K562 (cell line): ENCODE results near the gene SATB1. TPM values are rescaled to one million over a fixed set of nuclear protein-coding genes. Genes with fewer than 3 reads are reported as not detected.

Experiments
- ATAC-seq: fragments of 200-7000 bp; cut with Tn5 transposase; 3 replicates; pipeline ENCODE4 v1.9.1; 2020; ENCODE audit warnings: moderate library complexity
- BruUV-seq: library from RNA; stranded (reverse); fragments of 400-500 nt; replicated peaks from 2 replicates; lab custom pipeline; 2021; lab: Mats Ljungman, UMichigan
- CTCF ChIA-PET: fragments of 300-600 bp; formaldehyde crosslinking; extraction: SDS; loops from one replicate; lab custom pipeline; 2021; ENCODE audit warnings: low intra/inter-chr PET ratio; lab: Yijun Ruan, JAX
- POLR2A ChIA-PET: fragments of 300-600, 350-650 bp; sonication (Branson Sonifier 250); formaldehyde crosslinking; extraction: SDS; loops from one replicate; lab custom pipeline; 2021; ENCODE audit warnings: antibody characterized with exemption, inconsistent platforms; lab: Yijun Ruan, JAX
- DNase-seq, 4 experiments: peaks; one replicate each; pipeline versions ENCODE4 v3.0.0 to v3.0.0-alpha.2; 2011 to 2018; ENCODE audit warnings: low spot score in 3 of 4, mixed read lengths in 3 of 4; ENCODE audit errors: extremely low read depth in 1 of 4
- FAIRE-seq: peaks from 2 replicates; lab custom pipeline; 2011; peaks lifted over from hg19 to GRCh38; lab: Jason Lieb, UNC
- H2AFZ ChIP-seq: 2 replicates; pipeline ENCODE4 v1.6.0; 2011; ENCODE audit warnings: low read depth, low read length, control low read depth, inconsistent platforms
- H3K27ac ChIP-seq: fragments of 200-600 bp; 3 replicates; pipeline ENCODE4 v1.8.0; 2011; ENCODE audit warnings: low read depth, mild to moderate bottlenecking, control low read depth, inconsistent platforms, low read length, moderate library complexity, mixed read lengths; ENCODE audit errors: extremely low read depth
- H3K27me3 ChIP-seq, 2 experiments: fragments of 300-600 bp in 1 of 2; 2 replicates in 1 of 2; 3 replicates in 1 of 2; pipeline versions ENCODE4 v1.6.0 to v1.8.0; 2011; ENCODE audit warnings: inconsistent platforms in 2 of 2, low read length in 2 of 2, mild to moderate bottlenecking in 1 of 2, mixed read lengths in 1 of 2, moderate library complexity in 1 of 2; ENCODE audit not compliant: control insufficient read depth in 2 of 2, insufficient read depth in 2 of 2
- H3K36me3 ChIP-seq: fragments of 300-600 bp; 3 replicates; pipeline ENCODE4 v1.8.0; 2011; ENCODE audit warnings: mild to moderate bottlenecking, low read length, inconsistent platforms; ENCODE audit not compliant: control insufficient read depth, insufficient read depth
- H3K4me1 ChIP-seq, 2 experiments: fragments of 200-600 bp in 1 of 2; replicated peaks in 1 of 2; 2 replicates in 1 of 2; 3 replicates in 1 of 2; pipeline versions ENCODE4 v1.5.1 to v1.8.0; 2011; ENCODE audit warnings: inconsistent platforms in 2 of 2, low read length in 2 of 2, mild to moderate bottlenecking in 1 of 2, mixed read lengths in 1 of 2, moderate library complexity in 1 of 2; ENCODE audit not compliant: control insufficient read depth in 2 of 2, insufficient read depth in 2 of 2
- H3K4me2 ChIP-seq: 2 replicates; pipeline ENCODE4 v1.6.1; 2011; ENCODE audit warnings: low read length, control low read depth, inconsistent platforms, mixed read lengths; ENCODE audit not compliant: insufficient read depth
- H3K4me3 ChIP-seq: fragments of 200-600 bp; sonication (generic), shearing (Covaris generic); 2 replicates; pipeline ENCODE4 v1.5.1; 2016; ENCODE audit warnings: control low read depth, inconsistent platforms
- H3K79me2 ChIP-seq: fragments of 200-600 bp; 3 replicates; pipeline ENCODE4 v1.8.0; 2011; ENCODE audit warnings: low read length, inconsistent platforms; ENCODE audit not compliant: control insufficient read depth, insufficient read depth
- H3K9ac ChIP-seq, 2 experiments: 2 replicates each; pipeline versions ENCODE4 v1.6.0 to v1.6.1; 2011; ENCODE audit warnings: low read depth in 2 of 2, low read length in 2 of 2, control low read depth in 1 of 2, inconsistent platforms in 1 of 2, mild to moderate bottlenecking in 1 of 2, mixed read lengths in 1 of 2; ENCODE audit not compliant: insufficient read depth in 1 of 2
- H3K9me1 ChIP-seq: one replicate; pipeline ENCODE4 v1.6.0; 2011; ENCODE audit warnings: inconsistent platforms, mild to moderate bottlenecking, low read length, moderate library complexity; ENCODE audit not compliant: control insufficient read depth, insufficient read depth
- H3K9me3 ChIP-seq: replicated peaks from 2 replicates; pipeline ENCODE4 v1.5.1; 2011; ENCODE audit warnings: low read depth, low read length, inconsistent platforms; ENCODE audit not compliant: control insufficient read depth, insufficient read depth
- H4K20me1 ChIP-seq: replicated peaks from 2 replicates; pipeline ENCODE4 v1.6.1; 2011; ENCODE audit warnings: low read length, inconsistent platforms, mixed read lengths; ENCODE audit not compliant: control insufficient read depth, insufficient read depth
- E2F4 ChIP-seq: sonication (generic); formaldehyde crosslinking; IDR thresholded peaks from 2 replicates; pipeline ENCODE4 v1.8.0; 2022; ENCODE audit warnings: mild to moderate bottlenecking, low read depth, missing genetic modification reagents
- KLF10 ChIP-seq: fragments of 250-450 bp; sonication (Bioruptor Pico); IDR thresholded peaks from 2 replicates; pipeline ENCODE4 v1.6.1; 2021; ENCODE audit warnings: matching md5 sums
- NFIC ChIP-seq: fragments of 450-650 bp; IDR thresholded peaks from 2 replicates; pipeline ENCODE4 v1.6.1; 2017; ENCODE audit warnings: mild to moderate bottlenecking, inconsistent platforms
- ZNF766 ChIP-seq: fragments of 200-800 bp; sonication (Bioruptor generic); conservative IDR thresholded peaks from 2 replicates; pipeline ENCODE4 v1.6.1; 2016; ENCODE audit warnings: missing genetic modification characterization, missing compliant biosample characterization
- ZNF780A ChIP-seq: fragments of 250-450 bp; sonication (Bioruptor Pico); IDR thresholded peaks from 2 replicates; pipeline ENCODE4 v1.5.0; 2021; ENCODE audit warnings: mild to moderate bottlenecking
- WGBS: fragments of 100-300 bp; shearing (Covaris generic); methylation state at CpG from one replicate; pipeline ENCODE4 v1.1.6; 2016; ENCODE audit warnings: low coverage, mixed read lengths; ENCODE audit not compliant: insufficient coverage; ENCODE audit errors: missing lambda C conversion rate; 5-methylcytosine and 5-hydroxymethylcytosine counted together
- in situ Hi-C: fragments of 300-500 bp; cut with MboI; formaldehyde crosslinking; loops from 4 replicates; pipeline ENCODE4 v1.15.0; 2018; ENCODE audit warnings: inconsistent platforms, mixed read lengths
- intact Hi-C: fragments of 100-400 bp; cut with micrococcal nuclease; formaldehyde crosslinking; loops from 2 replicates; pipeline ENCODE4 v1.14.2; 2022
- polyA plus RNA-seq, 8 experiments: library from polyadenylated mRNA; depleted of rRNA in 4 of 8; stranded (reverse) in 5 of 8; unstranded in 3 of 8; fragments of >200 nt; fragmentation: Nextera tagmentation in 2 of 8; fragmentation: Illumina TruSeq in 1 of 8; extraction: Ambion mirVana in 2 of 8; extraction: Trizol in 1 of 8; gene quantifications; 2 replicates each; pipeline versions ENCODE4 v1.2.1 to v1.2.3, GENCODE V29; 2011 to 2014; ENCODE audit warnings: inconsistent platforms in 1 of 8, missing spikeins in 1 of 8
- total RNA-seq, 7 experiments: library from RNA; depleted of rRNA in 6 of 7; stranded (reverse); fragments of >200 nt in 6 of 7; fragmentation: Illumina TruSeq in 2 of 7; extraction: Trizol in 2 of 7; gene quantifications; 2 replicates each; pipeline versions ENCODE4 v1.2.1 to v1.2.3, GENCODE V29; 2011 to 2021; ENCODE audit warnings: low replicate concordance in 1 of 7
- TF ChIP-seq, protein P1 (sequence below): fragments of 450-650 bp; IDR thresholded peaks from 2 replicates; pipeline ENCODE4 v1.6.1; 2016; ENCODE audit warnings: low read depth

Gene SATB1
- total and polyA plus RNA-seq, 9 of the 15 experiments (the other 6 are each of a cell fraction or from before 2014, with no cell fraction given) = 0.03 to 2.5 (median 0.15) TPM; not detected in 1

DNA sequence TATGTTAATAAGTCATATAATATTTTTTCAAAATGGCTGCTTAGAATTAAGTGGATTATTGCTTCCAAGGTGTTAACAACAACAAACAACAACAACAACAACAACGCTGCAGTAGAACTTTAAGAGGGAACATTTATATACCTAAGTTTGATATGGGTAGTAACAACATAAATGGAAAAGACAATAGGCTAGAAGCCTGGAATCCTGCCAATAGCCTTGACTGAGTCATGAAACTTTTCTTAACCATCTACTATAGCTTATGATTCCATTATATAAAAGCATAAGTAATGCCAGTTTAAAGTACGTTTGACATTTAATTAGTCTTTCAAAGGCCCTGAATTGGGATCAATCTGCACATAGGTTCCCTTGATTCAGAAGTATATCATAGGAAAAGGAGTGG lies 31.2 kb downstream of the SATB1 start:
- no peaks in the 10 kb centered on the region for H4K20me1 ChIP-seq
- intact Hi-C loops = no loop called here
- in situ Hi-C loops = no loop called here
- no peak overlapping the region for H3K4me2 ChIP-seq
- H3K9ac ChIP-seq = no peak overlapping the region
- ChIA-PET POLR2A (no interaction called here), CTCF (interaction anchor here (0.7 to 0.8 kb wide), 2 partner anchors 545 to 1156 kb away, joined by 3 to 4 read pairs; no protein-coding TSS in a partner anchor)
- no peak overlapping the region for H3K27ac ChIP-seq
- H2AFZ ChIP-seq = no peak overlapping the region
- H3K4me1 ChIP-seq = no peaks in the 10 kb centered on the region
- H3K9me3 ChIP-seq = no peaks in the 10 kb centered on the region
- ATAC-seq = no peak
- H3K27me3 ChIP-seq = no peaks in the 10 kb centered on the region
- no peak for FAIRE-seq
- WGBS = 0% methylated on average over 2 of the region's 2 CpGs
- TF ChIP-seq KLF10 (CRISPR knock-in tag) (no peak), E2F4 (CRISPR knock-in tag) (no peak), NFIC (peak; percentile 15; the same call in 1 of the 2 replicates)
- no TSS peak for BruUV-seq
- H3K9me1 ChIP-seq = no peaks in the 10 kb centered on the region
- H3K4me3 ChIP-seq = no peak overlapping the region
- no peak for DNase-seq
- no peaks in the 10 kb centered on the region for H3K36me3 ChIP-seq
- H3K79me2 ChIP-seq = no peaks in the 10 kb centered on the region

DNA sequence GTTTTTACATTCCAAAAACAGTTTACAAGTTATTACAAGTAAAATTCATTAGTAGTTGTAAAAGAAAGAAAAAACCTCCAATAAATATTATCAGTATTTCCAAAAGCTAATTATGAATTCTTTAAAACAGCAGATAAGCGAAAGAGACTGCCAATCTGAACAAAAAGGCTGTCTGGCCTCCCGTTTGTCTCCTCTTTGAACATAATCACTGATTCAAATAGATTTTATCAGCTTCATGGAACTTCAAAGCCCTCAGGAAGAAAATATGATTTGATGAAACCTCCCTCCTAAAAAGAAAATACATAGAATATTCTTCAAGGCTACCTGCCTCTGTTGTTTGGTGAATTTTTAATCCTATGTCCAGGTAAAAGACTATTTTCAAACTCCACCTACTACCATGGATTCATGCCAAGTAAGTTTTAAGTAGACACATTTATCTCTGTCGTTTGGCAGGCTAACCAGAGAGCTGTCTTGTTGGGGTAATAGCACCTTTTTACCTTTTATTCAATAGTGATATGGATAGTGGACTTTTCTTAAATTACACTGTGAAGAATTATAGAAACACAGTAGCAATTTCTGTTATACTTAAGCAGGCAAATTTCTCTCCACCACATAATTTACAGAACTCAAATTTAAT lies 35.0 kb downstream of the SATB1 start:
- WGBS = 2% methylated on average over 3 of the region's 3 CpGs
- H3K9ac ChIP-seq = no peak overlapping the region
- ChIA-PET POLR2A (no interaction called here), CTCF (no interaction called here)
- H3K27ac ChIP-seq = no peak overlapping the region
- H2AFZ ChIP-seq = no peak overlapping the region
- FAIRE-seq (no peak), ATAC-seq (no peak), DNase-seq (no peak)
- intact Hi-C loops (no loop called here), in situ Hi-C loops (no loop called here)
- H3K36me3 ChIP-seq = no peaks in the 10 kb centered on the region
- H3K79me2 ChIP-seq = no peaks in the 10 kb centered on the region
- H4K20me1 ChIP-seq = no peaks in the 10 kb centered on the region
- BruUV-seq = no TSS peak
- H3K9me3 ChIP-seq = no peaks in the 10 kb centered on the region
- H3K4me1 ChIP-seq = no peaks in the 10 kb centered on the region
- no peak overlapping the region for H3K4me2 ChIP-seq
- H3K9me1 ChIP-seq = no peaks in the 10 kb centered on the region
- H3K27me3 ChIP-seq = no peaks in the 10 kb centered on the region
- H3K4me3 ChIP-seq = no peak overlapping the region
- no peak for TF ChIP-seq ZNF780A
- TF ChIP-seq, protein P1, sequence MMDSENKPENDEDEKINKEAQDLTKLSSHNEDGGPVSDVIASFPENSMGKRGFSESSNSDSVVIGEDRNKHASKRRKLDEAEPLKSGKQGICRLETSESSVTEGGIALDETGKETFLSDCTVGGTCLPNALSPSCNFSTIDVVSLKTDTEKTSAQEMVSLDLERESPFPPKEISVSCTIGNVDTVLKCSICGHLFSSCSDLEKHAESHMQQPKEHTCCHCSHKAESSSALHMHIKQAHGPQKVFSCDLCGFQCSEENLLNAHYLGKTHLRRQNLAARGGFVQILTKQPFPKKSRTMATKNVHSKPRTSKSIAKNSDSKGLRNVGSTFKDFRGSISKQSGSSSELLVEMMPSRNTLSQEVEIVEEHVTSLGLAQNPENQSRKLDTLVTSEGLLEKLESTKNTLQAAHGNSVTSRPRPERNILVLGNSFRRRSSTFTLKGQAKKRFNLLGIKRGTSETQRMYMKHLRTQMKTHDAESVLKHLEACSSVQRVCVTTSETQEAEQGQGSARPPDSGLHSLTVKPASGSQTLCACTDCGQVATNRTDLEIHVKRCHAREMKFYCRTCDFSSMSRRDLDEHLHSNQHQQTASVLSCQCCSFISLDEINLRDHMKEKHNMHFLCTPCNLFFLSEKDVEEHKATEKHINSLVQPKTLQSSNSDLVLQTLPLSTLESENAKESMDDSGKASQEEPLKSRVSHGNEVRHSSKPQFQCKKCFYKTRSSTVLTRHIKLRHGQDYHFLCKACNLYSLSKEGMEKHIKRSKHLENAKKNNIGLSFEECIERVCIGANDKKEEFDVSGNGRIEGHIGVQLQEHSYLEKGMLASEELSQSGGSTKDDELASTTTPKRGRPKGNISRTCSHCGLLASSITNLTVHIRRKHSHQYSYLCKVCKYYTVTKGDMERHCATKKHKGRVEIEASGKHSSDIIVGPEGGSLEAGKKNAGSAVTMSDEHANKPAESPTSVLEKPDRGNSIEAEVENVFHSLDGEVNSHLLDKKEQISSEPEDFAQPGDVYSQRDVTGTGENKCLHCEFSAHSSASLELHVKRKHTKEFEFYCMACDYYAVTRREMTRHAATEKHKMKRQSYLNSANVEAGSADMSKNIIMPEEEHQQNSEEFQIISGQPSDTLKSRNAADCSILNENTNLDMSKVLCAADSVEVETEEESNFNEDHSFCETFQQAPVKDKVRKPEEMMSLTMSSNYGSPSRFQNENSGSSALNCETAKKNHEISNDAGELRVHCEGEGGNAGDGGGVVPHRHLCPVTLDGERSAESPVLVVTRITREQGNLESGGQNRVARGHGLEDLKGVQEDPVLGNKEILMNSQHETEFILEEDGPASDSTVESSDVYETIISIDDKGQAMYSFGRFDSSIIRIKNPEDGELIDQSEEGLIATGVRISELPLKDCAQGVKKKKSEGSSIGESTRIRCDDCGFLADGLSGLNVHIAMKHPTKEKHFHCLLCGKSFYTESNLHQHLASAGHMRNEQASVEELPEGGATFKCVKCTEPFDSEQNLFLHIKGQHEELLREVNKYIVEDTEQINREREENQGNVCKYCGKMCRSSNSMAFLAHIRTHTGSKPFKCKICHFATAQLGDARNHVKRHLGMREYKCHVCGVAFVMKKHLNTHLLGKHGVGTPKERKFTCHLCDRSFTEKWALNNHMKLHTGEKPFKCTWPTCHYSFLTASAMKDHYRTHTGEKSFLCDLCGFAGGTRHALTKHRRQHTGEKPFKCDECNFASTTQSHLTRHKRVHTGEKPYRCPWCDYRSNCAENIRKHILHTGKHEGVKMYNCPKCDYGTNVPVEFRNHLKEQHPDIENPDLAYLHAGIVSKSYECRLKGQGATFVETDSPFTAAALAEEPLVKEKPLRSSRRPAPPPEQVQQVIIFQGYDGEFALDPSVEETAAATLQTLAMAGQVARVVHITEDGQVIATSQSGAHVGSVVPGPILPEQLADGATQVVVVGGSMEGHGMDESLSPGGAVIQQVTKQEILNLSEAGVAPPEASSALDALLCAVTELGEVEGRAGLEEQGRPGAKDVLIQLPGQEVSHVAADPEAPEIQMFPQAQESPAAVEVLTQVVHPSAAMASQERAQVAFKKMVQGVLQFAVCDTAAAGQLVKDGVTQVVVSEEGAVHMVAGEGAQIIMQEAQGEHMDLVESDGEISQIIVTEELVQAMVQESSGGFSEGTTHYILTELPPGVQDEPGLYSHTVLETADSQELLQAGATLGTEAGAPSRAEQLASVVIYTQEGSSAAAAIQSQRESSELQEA = no peak
- TF ChIP-seq ZNF766 (CRISPR knock-in tag) = no peak
